GM18520 (cell line): ENCODE data around the gene CD300E.

Source experiments
- ATAC-seq: cut with Tn5 transposase; IDR thresholded peaks from one replicate; pipeline ENCODE4 v1.9.1; 2021; ENCODE audit not compliant: unreplicated experiment

CD300E gene, protein sequence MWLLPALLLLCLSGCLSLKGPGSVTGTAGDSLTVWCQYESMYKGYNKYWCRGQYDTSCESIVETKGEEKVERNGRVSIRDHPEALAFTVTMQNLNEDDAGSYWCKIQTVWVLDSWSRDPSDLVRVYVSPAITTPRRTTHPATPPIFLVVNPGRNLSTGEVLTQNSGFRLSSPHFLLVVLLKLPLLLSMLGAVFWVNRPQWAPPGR

DNA sequence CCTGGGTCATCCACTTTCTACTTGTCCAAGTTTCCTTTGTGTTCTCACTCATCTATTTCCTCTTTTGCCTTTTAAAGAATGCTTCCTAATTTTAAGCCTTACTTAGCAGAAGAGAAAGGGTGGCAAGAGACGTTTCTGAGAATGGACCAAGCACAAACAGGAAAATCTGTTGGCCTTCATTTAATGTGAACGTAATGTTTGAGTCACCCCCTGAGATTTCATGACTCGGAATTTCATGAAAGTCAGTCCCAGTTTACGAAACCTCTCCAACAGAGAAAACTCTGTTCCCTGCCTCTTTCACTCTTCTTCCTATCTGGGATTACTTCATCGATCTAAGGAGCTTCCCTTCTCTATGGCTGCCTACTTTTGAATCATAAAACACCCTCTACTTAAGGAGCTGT lies at the start of gene CD300E:
CD300E (minus strand) TSS at position 46 of the 401 bp plus-strand sequence. CDS start 117 bp downstream, outside the sequence.
- no peak for ATAC-seq

DNA sequence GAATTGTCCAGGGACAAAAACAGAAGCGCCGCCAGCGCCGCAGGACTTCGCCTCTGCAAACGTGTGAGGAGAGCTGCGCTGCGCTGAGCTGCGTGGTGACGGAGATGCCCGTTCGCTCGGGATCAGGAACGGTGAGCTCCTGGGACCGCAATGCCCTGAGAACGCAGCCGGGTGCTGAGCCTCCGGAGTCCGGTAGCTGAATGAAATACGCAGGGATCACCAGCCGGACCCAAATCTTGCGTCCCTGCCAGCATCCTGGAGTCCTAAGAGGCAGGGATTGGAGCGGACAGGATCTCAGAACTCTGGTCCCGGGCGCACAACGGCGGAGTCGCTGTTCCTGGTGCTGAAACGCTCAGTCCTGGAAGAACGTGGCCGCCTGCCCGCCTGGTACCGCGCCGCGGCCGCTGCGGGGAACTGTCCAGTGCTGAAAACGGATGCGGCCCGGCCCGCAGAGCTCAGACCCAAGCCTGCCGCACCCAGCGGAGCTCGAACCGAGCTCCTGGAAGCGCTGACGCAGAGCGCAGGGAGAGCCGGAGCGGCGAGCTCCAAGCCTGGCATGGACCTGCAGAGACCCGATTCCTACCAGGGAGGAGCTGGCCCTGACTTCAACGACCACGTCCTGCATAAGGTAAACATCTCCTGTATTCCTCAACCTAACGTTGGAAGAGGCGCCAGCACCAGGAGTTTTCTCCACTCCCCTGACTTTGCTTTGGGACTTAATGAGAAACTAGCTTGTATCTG lies 47.7 kb upstream of the CD300E start:
- no peak for ATAC-seq

DNA sequence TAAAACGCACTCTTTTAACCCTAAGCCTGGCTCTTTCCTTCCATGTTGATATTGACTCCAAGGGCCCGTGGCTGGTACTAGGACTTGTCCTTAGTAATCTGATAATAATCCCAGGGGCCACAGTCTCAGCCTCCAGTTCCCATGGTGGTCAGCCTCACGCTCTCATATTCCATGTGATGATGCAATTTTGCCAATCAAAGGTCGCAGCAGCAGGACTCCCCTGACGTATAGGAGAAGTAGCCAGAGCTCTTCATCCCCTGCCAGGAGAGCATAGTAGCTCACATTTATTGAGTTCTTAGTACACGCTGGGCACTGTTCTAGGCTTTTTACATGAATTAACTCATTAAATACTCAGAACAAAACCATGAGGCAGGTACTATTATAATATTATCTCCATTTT lies 46.8 kb upstream of the CD300E start:
- no peak for ATAC-seq

DNA sequence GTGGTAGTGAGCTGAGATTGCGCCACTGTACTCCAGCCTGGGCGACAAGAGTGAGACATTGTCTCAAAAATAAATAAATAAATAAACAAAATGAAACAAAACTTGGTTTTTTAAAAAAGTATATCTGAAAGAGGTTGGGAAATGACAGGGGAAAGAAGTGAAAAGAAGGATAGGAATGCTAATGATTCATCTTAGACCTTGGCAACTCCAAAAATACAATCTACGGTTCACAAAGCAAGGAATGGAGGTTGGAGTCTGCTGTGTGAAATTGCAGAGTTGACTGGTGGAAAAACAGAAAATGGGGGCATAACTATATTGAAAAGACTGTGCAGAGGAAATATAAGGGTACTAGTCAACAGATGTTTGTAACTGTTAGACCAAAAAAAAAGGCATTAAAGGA lies 40.0 kb upstream of the CD300E start:
- ATAC-seq: no peak

DNA sequence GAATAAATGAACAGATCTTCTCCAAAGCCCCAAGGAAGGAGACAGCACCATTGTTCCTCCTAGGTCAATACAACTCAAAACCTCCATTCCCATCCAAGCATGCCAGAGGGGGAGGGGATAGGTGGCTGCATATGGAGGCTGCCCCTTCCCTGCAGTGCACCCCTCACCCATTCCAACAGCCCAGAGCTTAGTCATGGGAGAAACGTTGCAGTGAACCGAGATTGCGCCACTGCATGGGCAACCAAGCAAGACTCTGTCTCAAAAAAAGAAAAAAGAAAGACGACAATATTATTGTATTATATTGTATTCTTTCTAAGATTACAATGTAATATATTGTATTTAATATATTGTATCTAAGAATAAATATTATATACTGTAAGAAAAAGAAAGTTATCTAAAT lies 36.4 kb upstream of the CD300E start:
- no peak for ATAC-seq

DNA sequence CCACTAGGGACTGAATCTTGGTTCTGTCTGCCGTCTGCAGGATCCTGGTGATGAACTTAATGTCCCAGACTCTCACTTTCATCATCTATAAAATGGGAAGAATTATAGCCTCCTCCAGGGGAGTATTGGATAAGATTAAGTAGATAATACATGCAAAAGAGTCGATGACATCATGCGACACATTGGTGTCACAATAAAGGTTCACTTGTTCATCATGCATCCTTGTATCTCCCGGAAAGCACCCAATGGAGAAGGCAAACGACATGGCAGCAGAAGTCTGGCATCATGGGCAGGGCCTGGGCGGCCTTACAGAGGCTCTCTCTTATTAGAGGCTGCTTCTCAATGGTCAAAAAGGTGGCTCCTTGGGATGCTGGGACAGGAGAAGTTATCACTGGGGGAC lies 35.1 kb upstream of the CD300E start:
- ATAC-seq: no peak

DNA sequence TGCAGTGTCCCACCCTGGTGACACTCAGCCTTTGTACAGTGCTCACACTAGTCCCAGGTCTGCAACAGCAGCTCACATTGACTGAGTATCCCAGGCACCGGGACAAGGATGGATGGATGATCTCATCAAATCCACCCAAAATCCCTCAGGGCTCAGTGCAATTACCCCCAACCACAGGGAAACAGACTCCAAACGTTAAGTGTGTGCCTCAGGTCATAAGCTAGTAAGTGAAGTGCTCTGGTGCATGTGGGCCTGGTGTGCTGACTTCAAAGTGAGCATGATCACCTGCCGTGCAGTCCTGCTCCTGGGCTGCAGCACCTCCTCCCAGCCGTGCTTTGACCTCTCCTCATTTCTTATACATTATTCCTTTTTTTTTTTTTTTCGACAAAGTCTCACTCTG lies 31.2 kb upstream of the CD300E start:
- ATAC-seq: no peak

DNA sequence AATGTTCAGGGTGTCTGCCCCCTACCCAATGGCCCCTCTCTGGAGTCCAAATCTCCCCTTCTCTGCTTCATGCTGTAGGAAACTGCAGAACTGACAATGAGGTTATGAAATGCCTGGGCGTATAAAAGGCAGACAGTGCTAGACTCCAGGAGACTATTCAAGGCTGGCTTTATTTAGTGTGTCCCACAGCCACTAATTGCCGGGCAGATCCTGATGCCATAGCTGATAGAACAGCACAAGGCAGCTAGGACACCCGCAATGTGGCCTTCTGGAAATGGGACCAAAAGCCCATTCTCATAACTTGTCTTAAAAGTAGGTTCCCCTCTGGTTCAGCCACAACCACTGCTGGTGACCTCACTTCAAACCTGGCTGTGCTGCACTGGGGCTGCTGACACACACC lies 28.5 kb upstream of the CD300E start:
- ATAC-seq: no peak

DNA sequence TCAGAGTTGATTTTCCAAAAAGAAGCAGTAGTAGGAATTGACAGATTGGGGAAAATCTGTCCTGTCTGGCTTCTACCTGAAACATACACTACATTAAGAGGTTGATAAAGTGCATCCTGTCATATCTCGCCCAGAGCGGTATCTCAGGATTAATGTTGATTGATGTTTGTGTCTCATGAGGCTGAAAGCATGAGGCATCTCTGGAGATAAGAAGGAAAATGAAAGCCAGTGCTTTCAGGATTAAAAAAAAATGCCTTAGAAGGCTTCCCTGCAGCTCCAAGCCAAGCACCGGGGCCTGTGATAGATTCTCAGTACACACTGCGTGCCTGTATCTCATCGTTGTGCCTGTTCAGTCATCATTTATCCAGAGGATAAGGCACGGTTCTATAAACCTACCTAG lies 26.4 kb upstream of the CD300E start:
- no peak for ATAC-seq

DNA sequence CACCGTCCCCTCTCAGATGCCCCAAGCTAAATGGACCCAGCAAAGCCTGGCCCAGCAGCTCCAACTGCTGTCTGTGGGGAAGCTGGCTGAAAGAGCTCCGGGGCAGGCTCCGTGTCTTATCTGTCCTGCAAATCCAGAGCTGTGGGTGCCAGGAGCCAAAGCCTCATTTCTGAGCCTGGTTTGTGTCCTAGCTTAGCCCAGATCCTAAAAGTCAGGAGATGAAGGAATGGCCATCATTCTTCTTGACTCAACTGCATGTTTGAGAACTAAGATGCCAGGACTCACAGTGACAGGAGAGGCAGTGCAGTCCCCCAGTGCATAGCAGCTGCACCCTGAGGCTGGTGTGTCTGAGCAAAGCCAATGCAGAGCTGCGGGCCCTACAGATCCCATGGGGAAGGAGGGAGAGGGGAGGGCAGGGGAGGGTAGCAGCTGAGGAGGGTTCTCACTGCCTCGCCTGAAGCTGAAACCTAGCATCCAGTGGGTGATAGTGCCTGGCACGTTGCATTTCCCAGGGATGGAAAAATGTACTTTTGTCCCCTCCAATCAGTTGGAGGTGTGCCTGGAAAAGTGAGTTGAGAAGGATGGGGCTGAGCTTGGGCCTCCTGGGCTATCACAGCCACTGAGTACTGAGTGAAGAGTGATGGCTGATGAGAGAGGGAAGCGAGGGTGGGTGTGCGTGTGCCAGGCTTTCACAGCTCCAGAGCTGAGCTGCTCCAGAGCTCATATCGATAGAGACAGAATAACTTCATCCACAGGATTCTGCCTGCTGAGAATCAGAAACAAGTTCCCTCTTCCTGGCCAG lies 24.5 kb upstream of the CD300E start:
- ATAC-seq: no peak

DNA sequence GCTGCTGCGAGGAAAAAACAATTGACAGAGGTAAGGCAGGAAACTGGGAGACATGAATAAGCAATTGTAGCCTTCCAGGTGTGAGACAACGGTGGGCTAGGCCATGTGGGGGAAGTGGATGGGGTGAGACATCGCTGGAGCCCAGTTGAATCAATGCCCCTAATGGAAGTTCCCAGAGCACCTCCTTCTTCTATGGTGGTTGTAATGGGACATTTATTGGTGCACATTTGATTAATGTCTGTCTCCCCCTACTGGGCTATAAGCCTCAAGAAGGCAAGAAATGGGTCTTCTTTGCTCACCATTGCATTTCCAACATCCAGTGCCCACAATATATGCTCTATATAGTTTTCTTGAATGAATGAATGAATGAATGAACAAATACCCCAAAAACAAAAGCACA lies 22.7 kb upstream of the CD300E start:
- no peak for ATAC-seq

DNA sequence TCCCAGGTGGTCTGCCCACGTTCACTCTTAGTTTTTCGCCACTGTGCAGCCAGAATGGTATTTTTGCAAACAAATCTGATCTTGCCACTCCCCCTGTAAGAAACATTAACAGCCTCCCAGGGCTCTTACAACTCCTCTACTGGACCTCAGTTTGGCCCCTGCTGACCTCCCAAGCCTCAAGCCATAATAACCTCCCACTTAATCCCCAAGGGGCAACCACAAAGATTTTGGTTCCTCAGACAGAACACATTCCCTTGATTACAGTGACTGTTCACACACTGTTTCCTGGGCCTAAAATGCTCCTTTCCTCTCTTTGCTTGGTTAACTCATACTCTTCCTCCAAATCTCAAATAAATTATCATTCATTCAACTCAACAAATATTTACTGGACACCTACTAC lies 21.5 kb upstream of the CD300E start:
- no peak for ATAC-seq

DNA sequence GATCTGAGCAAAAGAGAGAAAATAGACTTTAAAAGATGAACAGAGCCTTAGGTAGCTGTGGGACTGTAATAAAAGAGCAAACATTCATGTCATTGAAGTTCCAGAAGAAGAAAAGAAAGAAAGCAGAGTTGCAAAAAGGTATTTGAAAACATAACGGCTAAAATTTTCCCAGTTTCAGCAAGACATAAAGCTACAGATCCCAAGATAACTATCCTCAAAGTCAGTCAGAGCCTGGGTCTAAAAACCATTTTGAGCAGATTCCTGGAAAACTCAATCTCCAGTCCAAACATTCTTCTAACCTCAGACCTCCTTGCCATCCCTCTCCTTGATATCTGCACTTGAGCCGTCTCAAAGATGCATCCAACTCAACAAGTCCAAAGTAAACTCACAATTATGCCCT lies 20.9 kb upstream of the CD300E start:
- no peak for ATAC-seq

DNA sequence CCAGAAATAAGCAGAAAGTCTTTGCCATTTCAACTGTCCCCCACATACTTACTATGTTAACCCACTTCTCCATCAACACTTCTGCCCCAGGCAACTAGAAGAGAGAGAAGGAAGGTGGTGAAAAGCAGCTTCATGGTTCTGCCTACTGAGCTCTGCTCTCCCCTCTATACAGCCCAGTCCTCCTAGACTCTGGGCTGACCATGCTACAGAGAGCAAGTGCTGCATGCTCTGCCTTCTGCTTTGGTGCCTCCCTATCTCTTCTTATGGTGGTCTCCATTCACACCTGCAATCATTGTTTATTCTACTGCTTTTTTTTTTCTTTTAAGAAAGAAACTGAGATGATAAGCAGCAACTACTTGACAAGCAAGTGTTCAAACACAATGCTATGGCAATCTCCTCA lies 20.3 kb upstream of the CD300E start:
- ATAC-seq: no peak

DNA sequence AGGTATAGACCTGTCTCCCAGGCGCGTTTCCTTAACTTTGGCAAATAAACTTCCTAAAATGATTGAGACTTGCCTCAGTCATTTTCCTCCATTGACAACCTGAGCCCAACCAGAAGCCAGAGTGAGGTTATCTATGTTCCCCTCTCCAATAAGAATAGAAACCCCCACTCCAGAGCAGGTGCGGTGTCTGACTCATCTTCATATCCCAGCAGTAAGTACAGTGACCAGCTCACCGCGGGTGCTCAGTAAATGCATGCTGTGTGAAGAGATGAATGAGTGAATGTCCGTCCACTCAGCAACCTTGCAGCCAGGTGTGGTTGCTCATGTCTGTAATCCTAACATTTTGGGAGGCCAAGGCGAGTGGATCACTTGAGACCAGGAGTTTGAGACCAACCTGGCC lies 19.5 kb upstream of the CD300E start:
- ATAC-seq: no peak

DNA sequence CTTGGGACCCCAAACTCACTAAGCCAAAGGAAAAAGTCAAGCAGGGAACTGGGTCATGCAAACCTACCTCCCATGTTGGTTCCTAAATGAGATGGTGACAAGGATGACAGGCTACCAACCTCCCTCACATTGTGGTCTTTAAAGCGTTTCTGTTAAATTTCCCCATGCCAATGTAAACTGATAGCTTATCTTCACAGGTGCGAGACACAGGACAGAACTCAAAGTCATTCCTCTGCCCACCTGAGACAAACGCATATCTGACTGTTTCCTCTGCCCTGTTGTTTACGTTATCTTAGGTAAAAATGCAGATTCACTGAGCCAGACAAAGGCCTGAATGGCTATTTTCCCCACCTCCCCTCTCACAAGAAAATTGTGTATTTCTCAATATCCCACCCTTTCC lies 19.0 kb upstream of the CD300E start:
- no peak for ATAC-seq

DNA sequence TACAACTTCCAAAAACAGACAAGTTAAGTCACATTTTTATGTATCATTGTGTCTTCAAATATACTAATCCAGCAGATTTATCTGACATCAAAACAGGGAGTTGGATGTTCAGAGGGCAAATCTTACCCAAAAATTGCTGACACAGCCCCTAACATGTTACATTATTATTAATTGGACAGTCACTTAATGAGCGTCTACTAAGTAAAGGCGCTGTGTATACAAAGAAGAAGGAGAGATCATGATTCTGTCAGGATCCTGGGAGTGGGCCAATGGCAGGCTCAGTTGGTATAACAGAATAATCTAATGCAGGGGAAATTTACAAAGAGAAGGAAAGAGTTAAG lies 18.4 kb upstream of the CD300E start:
- ATAC-seq: no peak

DNA sequence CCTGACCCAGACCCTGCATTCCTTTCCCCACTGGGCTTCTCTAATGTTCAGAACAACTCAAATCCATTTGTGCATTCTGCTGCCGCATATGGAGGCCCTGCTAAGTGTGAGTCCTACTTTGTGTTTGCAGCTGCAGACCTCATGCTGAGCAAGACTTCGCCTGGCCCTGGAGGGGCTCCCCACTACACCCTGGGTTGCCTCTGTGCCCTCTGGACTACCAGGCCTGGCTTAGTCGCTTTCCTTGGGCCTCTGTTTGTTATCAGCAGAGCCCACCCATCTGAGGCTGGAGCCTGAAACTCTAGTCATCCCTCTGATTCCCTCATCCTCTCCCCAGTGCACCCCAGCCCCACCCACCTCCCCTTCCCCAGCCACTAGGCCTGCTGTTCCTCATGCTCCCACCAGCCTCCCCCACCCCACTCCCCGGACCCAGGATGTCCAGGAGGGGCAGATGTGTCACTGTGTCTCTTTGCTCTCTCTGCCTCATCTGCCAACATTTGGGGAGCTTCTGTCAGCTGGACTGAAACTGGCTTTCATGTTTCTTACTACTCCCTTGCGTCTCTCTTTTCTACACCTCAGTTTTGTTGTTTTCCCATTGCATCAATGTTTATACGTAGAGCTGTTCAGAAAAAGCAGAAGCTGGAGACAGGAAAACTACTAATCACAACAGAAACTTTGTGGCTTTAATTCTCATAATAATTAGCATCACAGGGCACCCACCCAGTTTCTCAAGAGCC lies 17.9 kb upstream of the CD300E start:
- ATAC-seq: no peak

DNA sequence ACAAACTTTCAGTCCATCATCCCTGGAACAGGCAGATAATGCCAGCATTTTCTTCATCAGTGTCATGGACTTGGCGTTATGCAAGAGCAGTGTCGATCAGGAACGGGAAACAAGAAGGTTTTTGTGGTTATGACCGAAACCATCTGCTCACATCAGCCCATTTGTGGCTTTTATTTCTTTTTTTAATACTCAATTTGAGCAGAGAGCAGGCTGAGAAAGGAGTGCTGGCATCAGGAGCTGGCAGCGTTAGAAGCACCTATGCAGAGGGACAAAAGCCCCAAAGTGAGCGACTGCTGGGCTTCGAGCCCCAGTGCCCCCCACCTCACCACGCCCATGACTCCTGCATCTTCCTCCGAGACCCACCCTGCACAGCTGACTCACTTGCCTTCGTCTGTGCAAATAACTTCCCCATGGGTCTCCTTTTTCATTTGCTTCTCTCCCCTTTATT lies 16.2 kb upstream of the CD300E start:
- ATAC-seq: no peak

DNA sequence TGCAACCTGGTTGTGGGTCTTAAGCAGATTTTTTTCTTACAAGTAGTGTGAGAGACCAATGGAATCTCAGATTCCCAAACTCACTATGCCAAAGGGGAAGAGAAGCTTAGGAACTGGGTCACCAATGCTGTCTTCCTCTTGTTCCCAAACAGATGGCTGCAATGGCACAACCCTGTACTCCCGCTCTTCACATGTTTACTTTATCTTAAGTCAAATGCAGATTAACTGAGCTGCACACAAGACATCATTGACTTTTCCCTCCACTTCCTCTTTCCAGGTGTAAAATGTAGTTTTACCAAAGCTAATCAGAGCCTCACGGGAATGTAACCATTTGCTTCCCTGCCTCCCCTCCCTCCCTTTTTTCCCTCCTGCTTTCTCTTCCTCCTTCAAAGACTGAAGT lies 14.4 kb upstream of the CD300E start:
- no peak for ATAC-seq

DNA sequence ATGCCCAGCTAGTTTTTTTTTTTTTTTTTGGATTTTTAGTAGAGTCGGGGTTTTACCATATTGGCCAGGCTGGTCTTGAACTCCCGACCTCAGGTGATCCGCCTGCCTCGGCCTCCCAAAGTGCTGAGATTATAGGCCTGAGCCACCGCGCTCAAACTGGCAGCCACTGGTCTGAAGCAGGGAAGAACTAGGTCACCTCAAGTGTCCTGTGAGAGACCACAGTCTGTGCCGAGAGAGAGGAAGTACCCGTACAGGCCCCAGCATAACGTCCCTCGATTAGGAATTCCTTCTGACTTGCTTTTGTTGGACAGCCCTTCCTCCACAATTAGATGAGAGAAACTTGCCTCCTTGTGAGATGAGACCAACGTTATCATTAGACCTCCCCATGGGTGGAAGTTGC lies 13.7 kb upstream of the CD300E start:
- ATAC-seq: no peak
